IPS-15b (cell line): Measurements from ENCODE around the gene PHACTR1.

Source experiments
- H3K27me3 ChIP-seq: one replicate; pipeline ENCODE4 v1.6.1; 2013; ENCODE audit warnings: low read length; ENCODE audit not compliant: control insufficient read depth, insufficient read depth
- H3K36me3 ChIP-seq: one replicate; pipeline ENCODE4 v1.6.1; 2013; ENCODE audit warnings: low read length; ENCODE audit not compliant: control insufficient read depth, insufficient read depth
- H3K4me1 ChIP-seq: one replicate; pipeline ENCODE4 v1.6.1; 2013; ENCODE audit warnings: mild to moderate bottlenecking, low read length; ENCODE audit not compliant: control insufficient read depth, insufficient read depth
- H3K4me3 ChIP-seq: one replicate; pipeline ENCODE4 v1.5.1; 2013; ENCODE audit warnings: low read depth, low read length
- H3K9ac ChIP-seq: one replicate; pipeline ENCODE4 v1.6.1; 2013; ENCODE audit warnings: low read depth, mild to moderate bottlenecking, low read length
- H3K9me3 ChIP-seq: one replicate; pipeline ENCODE4 v1.6.1; 2013; ENCODE audit warnings: mild to moderate bottlenecking, low read length; ENCODE audit not compliant: control insufficient read depth, insufficient read depth

Gene PHACTR1

GRCh38 chr6:13247627-13248026, 531.1 kb downstream of the PHACTR1 start:
- H3K9me3 ChIP-seq = no peaks in the 10 kb centered on the region
- H3K4me3 ChIP-seq = no peak overlapping the region
- peaks cover 16% of the 10 kb centered on the region for H3K4me1 ChIP-seq
- no peaks in the 10 kb centered on the region for H3K27me3 ChIP-seq
- H3K9ac ChIP-seq = no peak overlapping the region
- H3K36me3 ChIP-seq = no peaks in the 10 kb centered on the region

- Histone ChIP-seq H3K4me3 (no peak overlapping the region), H3K9ac (no peak overlapping the region), H3K9me3 (no peaks in the 10 kb centered on the region), H3K4me1 (peaks cover 16% of the 10 kb centered on the region), H3K36me3 (no peaks in the 10 kb centered on the region), H3K27me3 (no peaks in the 10 kb centered on the region)
Observed at GRCh38 chr6:13248053-13248452, 531.5 kb downstream of the PHACTR1 start.

- H3K4me1 ChIP-seq = peaks cover 16% of the 10 kb centered on the region
- no peak overlapping the region for H3K9ac ChIP-seq
- H3K4me3 ChIP-seq = no peak overlapping the region
- H3K27me3 ChIP-seq = no peaks in the 10 kb centered on the region
- no peaks in the 10 kb centered on the region for H3K36me3 ChIP-seq
- no peaks in the 10 kb centered on the region for H3K9me3 ChIP-seq
Observed at GRCh38 chr6:13248584-13248985, 532.0 kb downstream of the PHACTR1 start.

- H3K9ac ChIP-seq = no peak overlapping the region
- H3K4me1 ChIP-seq = peaks cover 16% of the 10 kb centered on the region
- no peaks in the 10 kb centered on the region for H3K27me3 ChIP-seq
- no peaks in the 10 kb centered on the region for H3K9me3 ChIP-seq
- no peak overlapping the region for H3K4me3 ChIP-seq
- H3K36me3 ChIP-seq = no peaks in the 10 kb centered on the region
Observed at GRCh38 chr6:13248994-13249393, 532.4 kb downstream of the PHACTR1 start.

- H3K4me1 ChIP-seq = peaks cover 16% of the 10 kb centered on the region
- H3K4me3 ChIP-seq = no peak overlapping the region
- H3K9ac ChIP-seq = no peak overlapping the region
- H3K36me3 ChIP-seq = no peaks in the 10 kb centered on the region
- no peaks in the 10 kb centered on the region for H3K9me3 ChIP-seq
- H3K27me3 ChIP-seq = no peaks in the 10 kb centered on the region
Observed at GRCh38 chr6:13249817-13250216, 533.2 kb downstream of the PHACTR1 start.

GRCh38 chr6:13250703-13251102, 534.1 kb downstream of the PHACTR1 start:
- no peak overlapping the region for H3K9ac ChIP-seq
- H3K27me3 ChIP-seq = no peaks in the 10 kb centered on the region
- H3K9me3 ChIP-seq = peaks cover 7% of the 10 kb centered on the region
- H3K36me3 ChIP-seq = no peaks in the 10 kb centered on the region
- H3K4me1 ChIP-seq = peaks cover 12% of the 10 kb centered on the region
- H3K4me3 ChIP-seq = no peak overlapping the region

- no peaks in the 10 kb centered on the region for H3K36me3 ChIP-seq
- H3K4me1 ChIP-seq = peaks cover 12% of the 10 kb centered on the region
- no peaks in the 10 kb centered on the region for H3K27me3 ChIP-seq
- peaks cover 9% of the 10 kb centered on the region for H3K9me3 ChIP-seq
- no peak overlapping the region for H3K4me3 ChIP-seq
- no peak overlapping the region for H3K9ac ChIP-seq
Observed at GRCh38 chr6:13251242-13251641, 534.7 kb downstream of the PHACTR1 start.

GRCh38 chr6:13252790-13253189, 536.2 kb downstream of the PHACTR1 start:
- peaks cover 9% of the 10 kb centered on the region for H3K9me3 ChIP-seq
- H3K36me3 ChIP-seq = no peaks in the 10 kb centered on the region
- H3K4me1 ChIP-seq = peaks cover 12% of the 10 kb centered on the region
- no peak overlapping the region for H3K4me3 ChIP-seq
- H3K27me3 ChIP-seq = no peaks in the 10 kb centered on the region
- H3K9ac ChIP-seq = no peak overlapping the region

- Histone ChIP-seq H3K4me3 (no peak overlapping the region), H3K27me3 (no peaks in the 10 kb centered on the region)
Observed at GRCh38 chr6:13253272-13253671, 536.7 kb downstream of the PHACTR1 start.

GRCh38 chr6:13256266-13257001, 539.9 kb downstream of the PHACTR1 start:
- no peaks in the 10 kb centered on the region for H3K4me1 ChIP-seq

More at GRCh38 chr6:13253272-13253671, 536.7 kb downstream of the PHACTR1 start:
- Histone ChIP-seq H3K9ac (no peak overlapping the region), H3K9me3 (peaks cover 9% of the 10 kb centered on the region), H3K4me1 (peaks cover 7% of the 10 kb centered on the region), H3K36me3 (no peaks in the 10 kb centered on the region)

GRCh38 chr6:13259393-13259792, 542.8 kb downstream of the PHACTR1 start:
- Histone ChIP-seq H3K4me3 (no peak overlapping the region), H3K36me3 (no peaks in the 10 kb centered on the region), H3K27me3 (no peaks in the 10 kb centered on the region), H3K9me3 (peaks cover 9% of the 10 kb centered on the region), H3K9ac (no peak overlapping the region), H3K4me1 (peaks cover 3% of the 10 kb centered on the region)

More at GRCh38 chr6:13256266-13257001, 539.9 kb downstream of the PHACTR1 start:
- no peaks in the 10 kb centered on the region for H3K27me3 ChIP-seq
- no peaks in the 10 kb centered on the region for H3K36me3 ChIP-seq
- no peak overlapping the region for H3K4me3 ChIP-seq
- no peak overlapping the region for H3K9ac ChIP-seq
- peaks cover 9% of the 10 kb centered on the region for H3K9me3 ChIP-seq

GRCh38 chr6:13260101-13260598, 543.6 kb downstream of the PHACTR1 start:
- H3K4me1 ChIP-seq = peaks cover 3% of the 10 kb centered on the region
- no peaks in the 10 kb centered on the region for H3K27me3 ChIP-seq
- no peak overlapping the region for H3K4me3 ChIP-seq
- H3K9ac ChIP-seq = no peak overlapping the region
- H3K9me3 ChIP-seq = peaks cover 8% of the 10 kb centered on the region
- H3K36me3 ChIP-seq = no peaks in the 10 kb centered on the region
